SJSA1 (cell line): ENCODE measurements around the gene SOCS2. TPM values are rescaled to one million over a fixed set of nuclear protein-coding genes. Genes with fewer than 3 reads are reported as not detected.
"Not testable (repeated sequence)": the region's sequence is repeated elsewhere in the genome, so short reads cannot be mapped to it uniquely, and the experiment has no call there.

ENCODE experiments used
- DNase-seq, 2 experiments: peaks; one replicate each; pipeline ENCODE4 v3.0.0-alpha.2; 2015 to 2020; ENCODE audit warnings: low spot score in 2 of 2, low read depth in 1 of 2
- H3K27ac ChIP-seq: fragments of 250-450 bp; sonication (Bioruptor Pico); 2 replicates; pipeline ENCODE4 v1.5.1; 2020; ENCODE audit warnings: mild to moderate bottlenecking, moderate library complexity
- H3K27me3 ChIP-seq: fragments of 250-450 bp; sonication (Bioruptor Pico); replicated peaks from 2 replicates; pipeline ENCODE4 v1.5.1; 2020; ENCODE audit warnings: mild to moderate bottlenecking, moderate library complexity
- H3K36me3 ChIP-seq: fragments of 250-450 bp; sonication (Bioruptor Pico); 2 replicates; pipeline ENCODE4 v1.5.1; 2020; ENCODE audit warnings: mild to moderate bottlenecking
- H3K4me1 ChIP-seq: fragments of 250-450 bp; sonication (Bioruptor Pico); replicated peaks from 2 replicates; pipeline ENCODE4 v1.6.1; 2021; ENCODE audit warnings: mild to moderate bottlenecking
- H3K4me3 ChIP-seq: fragments of 250-450 bp; sonication (Bioruptor Pico); 2 replicates; pipeline ENCODE4 v1.5.1; 2020; ENCODE audit warnings: mild to moderate bottlenecking
- H3K9me3 ChIP-seq: fragments of 250-450 bp; sonication (Bioruptor Pico); replicated peaks from 2 replicates; pipeline ENCODE4 v1.5.1; 2020; ENCODE audit warnings: mild to moderate bottlenecking
- total RNA-seq: library from RNA; depleted of rRNA; stranded (reverse); fragments of >200 nt; shearing (Covaris generic); gene quantifications from 2 replicates; pipeline ENCODE4 v1.2.3, GENCODE V29; 2014

The SOCS2 gene
- total RNA-seq, 1 experiment from 2014 or later: 19.2 TPM

GRCh38 chr12:93549174-93549573 lies 23.3 kb upstream of the SOCS2 start:
- Histone ChIP-seq H3K27ac (no peak overlapping the region), H3K4me1 (no peaks in the 10 kb centered on the region), H3K9me3 (no peaks in the 10 kb centered on the region), H3K36me3 (no peaks in the 10 kb centered on the region), H3K4me3 (no peak overlapping the region), H3K27me3 (no peaks in the 10 kb centered on the region)
- no peak for DNase-seq

- no peaks in the 10 kb centered on the region for H3K27me3 ChIP-seq
- no peak overlapping the region for H3K4me3 ChIP-seq
- H3K27ac ChIP-seq: no peak overlapping the region
- H3K9me3 ChIP-seq: no peaks in the 10 kb centered on the region
- no peaks in the 10 kb centered on the region for H3K36me3 ChIP-seq
- no peaks in the 10 kb centered on the region for H3K4me1 ChIP-seq
- DNase-seq: no peak
Measured at GRCh38 chr12:93550748-93551611, 21.5 kb upstream of the SOCS2 start.

- Histone ChIP-seq H3K27ac (no peak overlapping the region), H3K4me1 (no peaks in the 10 kb centered on the region), H3K9me3 (no peaks in the 10 kb centered on the region), H3K36me3 (no peaks in the 10 kb centered on the region), H3K4me3 (no peak overlapping the region), H3K27me3 (no peaks in the 10 kb centered on the region)
- no peak for DNase-seq
Measured at GRCh38 chr12:93552427-93552826, 20.0 kb upstream of the SOCS2 start.

- H3K9me3 ChIP-seq, H3K4me3 ChIP-seq, H3K4me1 ChIP-seq, H3K36me3 ChIP-seq, H3K27ac ChIP-seq, H3K27me3 ChIP-seq, DNase-seq: not testable (repeated sequence)
Measured at GRCh38 chr12:93557879-93558278, 14.6 kb upstream of the SOCS2 start.

- H3K4me1 ChIP-seq, H3K9me3 ChIP-seq, DNase-seq, H3K27ac ChIP-seq, H3K36me3 ChIP-seq, H3K4me3 ChIP-seq, H3K27me3 ChIP-seq: not testable (repeated sequence)
Measured at GRCh38 chr12:93558685-93559084, 13.8 kb upstream of the SOCS2 start.

GRCh38 chr12:93563807-93564538 lies 8.5 kb upstream of the SOCS2 start:
- Histone ChIP-seq H3K4me1 (no peaks in the 10 kb centered on the region), H3K27me3 (no peaks in the 10 kb centered on the region), H3K27ac (no peak overlapping the region), H3K4me3 (no peak overlapping the region), H3K36me3 (no peaks in the 10 kb centered on the region), H3K9me3 (no peaks in the 10 kb centered on the region; the same call in 1 of the 2 replicates)
- DNase-seq: no peak

GRCh38 chr12:93565760-93566159 lies 6.7 kb upstream of the SOCS2 start:
- no peak for DNase-seq
- Histone ChIP-seq H3K9me3 (no peaks in the 10 kb centered on the region), H3K4me1 (0 out of 2 replicates have a peak, but pooled peaks cover 2% of the 10 kb centered on the region), H3K27ac (no peak overlapping the region), H3K4me3 (no peak overlapping the region), H3K36me3 (no peaks in the 10 kb centered on the region), H3K27me3 (no peaks in the 10 kb centered on the region)

GRCh38 chr12:93567174-93567573 lies 5.3 kb upstream of the SOCS2 start:
- no peaks in the 10 kb centered on the region for H3K9me3 ChIP-seq
- peaks cover 2% of the 10 kb centered on the region; the same call in 1 of the 2 replicates for H3K4me1 ChIP-seq
- no peak for DNase-seq
- H3K36me3 ChIP-seq: no peaks in the 10 kb centered on the region
- no peak overlapping the region for H3K4me3 ChIP-seq
- H3K27me3 ChIP-seq: no peaks in the 10 kb centered on the region
- no peak overlapping the region for H3K27ac ChIP-seq

- Histone ChIP-seq H3K36me3 (peaks cover 3% of the 10 kb centered on the region; the same call in 1 of the 2 replicates), H3K4me3 (no peak overlapping the region), H3K27ac (no peak overlapping the region), H3K4me1 (peaks cover 11% of the 10 kb centered on the region), H3K27me3 (no peaks in the 10 kb centered on the region), H3K9me3 (no peaks in the 10 kb centered on the region)
- DNase-seq: no peak
Measured at GRCh38 chr12:93568091-93568490, 4.4 kb upstream of the SOCS2 start.

- H3K27ac ChIP-seq: no peak overlapping the region
- H3K27me3 ChIP-seq: no peaks in the 10 kb centered on the region
- no peaks in the 10 kb centered on the region for H3K9me3 ChIP-seq
- no peak for DNase-seq
- peak overlapping the region; percentile 73 for H3K4me3 ChIP-seq
- peaks cover 19% of the 10 kb centered on the region for H3K4me1 ChIP-seq
- H3K36me3 ChIP-seq: peaks cover 6% of the 10 kb centered on the region; the same call in 1 of the 2 replicates
Measured at GRCh38 chr12:93569301-93569655, 3.2 kb upstream of the SOCS2 start.

- Histone ChIP-seq H3K36me3 (peaks cover 7% of the 10 kb centered on the region), H3K4me3 (peak overlapping the region; percentile 73), H3K27me3 (no peaks in the 10 kb centered on the region), H3K4me1 (peaks cover 19% of the 10 kb centered on the region), H3K9me3 (no peaks in the 10 kb centered on the region), H3K27ac (peak overlapping the region; percentile 44)
- peak; percentile 83 to 86 for DNase-seq
Measured at GRCh38 chr12:93569656-93570551, 2.6 kb upstream of the SOCS2 start.

- H3K27me3 ChIP-seq: no peaks in the 10 kb centered on the region
- peak; percentile 93 to 95 for DNase-seq
- H3K27ac ChIP-seq: peak overlapping the region; percentile 54
- peaks cover 19% of the 10 kb centered on the region for H3K4me1 ChIP-seq
- H3K4me3 ChIP-seq: peak overlapping the region; percentile 73
- H3K36me3 ChIP-seq: peaks cover 16% of the 10 kb centered on the region
- no peaks in the 10 kb centered on the region for H3K9me3 ChIP-seq
Measured at GRCh38 chr12:93570552-93571364, 1.7 kb upstream of the SOCS2 start.
